Fibroblast of pulmonary artery (primary cell): Measurements from ENCODE around the gene ANGEL2.
A peak's percentile ranks its signal among the peaks of the same experiment; 100 is the strongest.

Source experiments
- DNase-seq: peaks from one replicate; pipeline ENCODE4 v3.0.0-alpha.2; 2010; ENCODE audit warnings: low read depth
- H3K4me3 ChIP-seq: replicated peaks from 2 replicates; pipeline ENCODE4 v1.5.1; 2011; ENCODE audit warnings: low read depth, mild to moderate bottlenecking, control low read depth, low read length, moderate library complexity
- CTCF ChIP-seq: IDR thresholded peaks from 2 replicates; pipeline ENCODE4 v1.5.1; 2011; ENCODE audit warnings: mild to moderate bottlenecking, control low read depth, low read length, inconsistent platforms; ENCODE audit errors: missing control alignments

The ANGEL2 gene

DNA sequence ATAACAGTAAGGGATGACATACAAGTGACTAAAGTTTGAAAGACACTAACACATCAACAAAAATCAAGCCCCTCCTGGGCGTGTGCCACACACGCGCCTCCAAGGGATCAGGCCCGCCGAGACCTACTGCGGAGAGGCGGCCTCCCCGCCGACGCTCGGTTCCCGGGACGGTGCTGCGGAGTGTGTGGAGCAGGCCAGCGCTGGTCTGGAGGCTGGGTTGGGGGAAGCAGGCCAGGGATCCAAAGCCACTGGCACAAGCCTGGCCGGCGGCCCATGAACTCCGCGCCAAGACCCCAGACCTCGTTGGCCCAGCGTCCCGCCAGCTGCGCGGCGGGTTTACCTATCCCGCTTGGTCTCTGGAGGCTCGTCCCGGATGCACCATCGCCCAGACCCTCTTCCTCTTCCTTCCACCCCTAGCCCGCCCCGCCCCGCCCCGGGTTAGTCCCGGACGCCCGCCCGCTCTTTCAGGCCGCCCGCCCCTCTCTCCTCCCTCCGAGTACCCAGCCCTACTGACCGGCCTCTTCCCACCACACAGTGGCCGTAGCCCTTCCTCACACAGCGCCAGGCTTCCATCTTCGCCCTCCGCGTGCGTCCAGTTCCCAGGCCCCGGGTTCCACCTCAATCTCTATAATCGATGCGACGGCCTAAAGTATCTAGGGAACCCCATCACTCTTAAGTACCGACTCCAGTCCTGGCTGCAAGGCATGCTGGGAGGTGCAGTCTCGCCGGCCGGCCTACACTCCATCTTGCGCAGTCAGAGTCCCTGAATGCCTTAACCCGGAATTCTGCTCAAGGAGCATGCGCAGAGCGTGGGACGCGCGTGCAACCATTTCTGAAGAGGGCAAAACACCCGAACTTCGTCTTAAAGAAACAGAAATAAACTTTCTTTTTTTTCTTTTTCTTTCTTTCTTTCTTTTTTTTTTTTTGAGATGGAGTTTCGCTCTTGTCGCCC lies at the start of gene ANGEL2:
Gene ANGEL2 (minus strand): TSS at position 769 of the 952 bp plus-strand sequence. CDS start 196 bp downstream, at position 573.
- H3K4me3 ChIP-seq: peak within 1 kb of the TSS; percentile 85
- no peak for TF ChIP-seq CTCF
- DNase-seq: peak; percentile 99

GRCh38 chr1:213061263-213061662 lies 45.6 kb upstream of the ANGEL2 start:
- TF ChIP-seq CTCF: no peak
- no peak overlapping the region for H3K4me3 ChIP-seq
- no peak for DNase-seq

GRCh38 chr1:213060836-213061235 lies 45.2 kb upstream of the ANGEL2 start:
- DNase-seq: no peak
- TF ChIP-seq CTCF: no peak
- H3K4me3 ChIP-seq: no peak overlapping the region

- no peak overlapping the region for H3K4me3 ChIP-seq
- no peak for TF ChIP-seq CTCF
- no peak for DNase-seq
Observed at GRCh38 chr1:213057264-213058059, 41.8 kb upstream of the ANGEL2 start.

- DNase-seq: no peak
- H3K4me3 ChIP-seq: no peak overlapping the region
- TF ChIP-seq CTCF: no peak
Observed at GRCh38 chr1:213055767-213056166, 40.1 kb upstream of the ANGEL2 start.

DNA sequence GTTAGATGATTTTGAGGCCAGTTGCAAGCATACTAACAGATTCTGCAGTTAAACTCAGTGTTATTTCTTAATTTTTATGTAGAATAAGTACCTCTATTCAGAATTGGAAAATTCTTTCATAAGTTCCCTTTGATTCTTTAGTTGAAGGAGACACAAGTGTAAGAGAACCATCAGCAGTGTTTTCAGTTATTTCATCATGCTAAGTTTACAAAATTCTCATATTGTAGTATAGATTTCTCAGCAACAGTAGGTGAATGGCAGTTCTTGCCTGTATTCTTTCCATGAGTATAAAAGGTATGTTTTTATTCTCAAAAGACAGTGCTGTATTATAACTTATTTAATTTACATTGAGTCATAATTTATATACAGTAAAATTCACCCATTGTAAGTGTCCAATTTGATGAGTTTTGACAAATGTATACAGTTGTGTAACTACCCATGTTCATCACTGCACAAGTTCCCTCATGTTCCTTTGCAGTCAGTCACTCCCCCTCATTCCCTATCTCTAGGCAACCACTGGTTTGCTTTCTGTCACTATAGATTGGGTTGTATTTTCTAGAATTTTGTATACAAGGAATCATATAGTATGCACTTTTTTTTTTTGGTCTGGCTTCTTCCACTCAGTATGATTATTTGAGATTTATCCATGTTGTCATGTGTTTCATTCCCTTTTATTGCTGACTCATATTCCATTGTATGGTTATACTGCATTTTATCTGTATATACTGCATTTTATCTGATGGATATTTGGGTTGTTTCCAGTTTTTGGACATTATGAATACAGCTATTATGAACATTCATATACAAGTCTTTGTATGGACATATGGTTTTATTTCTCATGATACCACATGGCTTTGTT lies 39.3 kb upstream of the ANGEL2 start:
- DNase-seq: peak; percentile 58
- H3K4me3 ChIP-seq: no peak overlapping the region
- TF ChIP-seq CTCF: no peak
